Measurements from ENCODE around the gene PRPH.

DNA sequence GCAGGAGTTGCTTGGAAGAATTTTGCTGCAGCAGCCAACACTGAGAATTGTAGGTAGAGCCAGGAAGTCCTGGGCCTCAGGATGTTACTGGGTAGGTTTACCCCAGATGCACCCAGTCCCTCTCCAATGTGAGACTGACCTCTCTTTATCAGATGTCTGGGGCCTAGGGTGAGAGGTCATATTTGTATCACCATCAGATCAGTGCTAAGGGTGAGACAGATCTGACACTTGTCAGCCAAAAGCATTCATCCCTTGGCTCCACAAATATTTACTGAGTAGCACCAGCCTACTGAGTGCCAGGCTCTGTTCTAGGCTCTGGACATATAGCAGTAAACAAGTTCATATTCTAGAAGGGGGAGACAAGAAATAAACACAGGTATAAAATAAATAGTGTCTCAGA lies 32.4 kb downstream of the PRPH start:
- no peak for TF ChIP-seq POLR2AphosphoS5 (IDR thresholded peaks at IDR 0.05; ENCODE audit: insufficient read depth in 1 of 2, low read depth in 1 of 2)
- TF ChIP-seq CTCF (IDR thresholded peaks at IDR 0.05): no peak
- no peak for TF ChIP-seq POLR2A (IDR thresholded peaks at IDR 0.05)

Data from vagina (tissue), 2 donors.